ENCODE results near the gene APOA5.

DNA sequence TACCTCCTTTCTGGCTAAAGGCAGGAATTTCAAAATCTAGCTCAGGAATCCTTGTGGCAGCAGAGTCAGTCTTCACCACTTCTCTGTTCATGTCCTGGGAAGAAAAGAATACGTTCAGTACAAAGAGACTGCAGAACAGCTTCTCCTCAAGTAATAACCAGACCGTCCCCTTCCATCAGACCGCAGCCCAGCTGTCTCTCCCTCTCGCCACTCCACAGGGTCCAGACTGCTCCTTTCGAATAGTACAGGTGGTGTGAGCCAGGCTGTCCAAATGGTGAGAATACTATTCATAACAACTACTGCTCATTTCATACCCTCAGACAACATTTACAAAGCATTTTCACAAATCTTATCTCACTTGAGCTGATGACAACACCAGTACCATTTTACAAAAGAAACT is 4.7 kb downstream of the APOA5 start:
- TF ChIP-seq, protein P1, sequence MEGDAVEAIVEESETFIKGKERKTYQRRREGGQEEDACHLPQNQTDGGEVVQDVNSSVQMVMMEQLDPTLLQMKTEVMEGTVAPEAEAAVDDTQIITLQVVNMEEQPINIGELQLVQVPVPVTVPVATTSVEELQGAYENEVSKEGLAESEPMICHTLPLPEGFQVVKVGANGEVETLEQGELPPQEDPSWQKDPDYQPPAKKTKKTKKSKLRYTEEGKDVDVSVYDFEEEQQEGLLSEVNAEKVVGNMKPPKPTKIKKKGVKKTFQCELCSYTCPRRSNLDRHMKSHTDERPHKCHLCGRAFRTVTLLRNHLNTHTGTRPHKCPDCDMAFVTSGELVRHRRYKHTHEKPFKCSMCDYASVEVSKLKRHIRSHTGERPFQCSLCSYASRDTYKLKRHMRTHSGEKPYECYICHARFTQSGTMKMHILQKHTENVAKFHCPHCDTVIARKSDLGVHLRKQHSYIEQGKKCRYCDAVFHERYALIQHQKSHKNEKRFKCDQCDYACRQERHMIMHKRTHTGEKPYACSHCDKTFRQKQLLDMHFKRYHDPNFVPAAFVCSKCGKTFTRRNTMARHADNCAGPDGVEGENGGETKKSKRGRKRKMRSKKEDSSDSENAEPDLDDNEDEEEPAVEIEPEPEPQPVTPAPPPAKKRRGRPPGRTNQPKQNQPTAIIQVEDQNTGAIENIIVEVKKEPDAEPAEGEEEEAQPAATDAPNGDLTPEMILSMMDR (IDR thresholded peaks at IDR 0.05 in 4 of 5, conservative IDR thresholded peaks at IDR 0.05 in 1 of 5) = no peak
- TF ChIP-seq POLR2A (IDR thresholded peaks at IDR 0.05) = no peak
